IPS-20b (cell line): ENCODE measurements around the gene FAH.
"Not testable (repeated sequence)": the region's sequence is repeated elsewhere in the genome, so short reads cannot be mapped to it uniquely, and the experiment has no call there.

Source experiments
- H3K27ac ChIP-seq: one replicate; pipeline ENCODE4 v1.5.1; 2013; ENCODE audit warnings: low read length
- H3K27me3 ChIP-seq: 2 replicates; pipeline ENCODE4 v1.6.1; 2013; ENCODE audit warnings: mild to moderate bottlenecking, low read length, inconsistent platforms; ENCODE audit not compliant: insufficient read depth
- H3K36me3 ChIP-seq: 2 replicates; pipeline ENCODE4 v1.6.1; 2013; ENCODE audit warnings: low read depth, mild to moderate bottlenecking, inconsistent platforms, low read length, moderate library complexity; ENCODE audit not compliant: insufficient read depth
- H3K4me1 ChIP-seq: 2 replicates; pipeline ENCODE4 v1.6.1; 2013; ENCODE audit warnings: mild to moderate bottlenecking, control low read depth, inconsistent platforms, low read length, moderate library complexity; ENCODE audit not compliant: insufficient read depth
- H3K4me3 ChIP-seq: 2 replicates; pipeline ENCODE4 v1.5.1; 2013; ENCODE audit warnings: mild to moderate bottlenecking, low read length, inconsistent platforms
- H3K9ac ChIP-seq: 2 replicates; pipeline ENCODE4 v1.6.1; 2013; ENCODE audit warnings: low read depth, mild to moderate bottlenecking, inconsistent platforms, low read length, moderate library complexity
- H3K9me3 ChIP-seq: 2 replicates; pipeline ENCODE4 v1.6.1; 2013; ENCODE audit warnings: mild to moderate bottlenecking, low read depth, low read length, inconsistent platforms; ENCODE audit not compliant: insufficient read depth

FAH gene

GRCh38 chr15:80121546-80121945 is 31.3 kb upstream of the FAH start:
- H3K36me3 ChIP-seq, result peaks cover 53% of the 10 kb centered on the region

GRCh38 chr15:80123034-80123433 is 29.8 kb upstream of the FAH start:
- no peaks in the 10 kb centered on the region for H3K27me3 ChIP-seq
- H3K27ac ChIP-seq, result no peak overlapping the region
- H3K9me3 ChIP-seq, result no peaks in the 10 kb centered on the region
- H3K36me3 ChIP-seq, result peaks cover 56% of the 10 kb centered on the region
- H3K4me1 ChIP-seq, result no peaks in the 10 kb centered on the region
- H3K9ac ChIP-seq, result no peak overlapping the region
- H3K4me3 ChIP-seq, result no peak overlapping the region

More at GRCh38 chr15:80121546-80121945, 31.3 kb upstream of the FAH start:
- H3K9me3 ChIP-seq, result no peaks in the 10 kb centered on the region
- H3K27me3 ChIP-seq, result no peaks in the 10 kb centered on the region
- H3K4me3 ChIP-seq, result no peak overlapping the region
- no peak overlapping the region for H3K27ac ChIP-seq
- no peak overlapping the region for H3K9ac ChIP-seq
- no peaks in the 10 kb centered on the region for H3K4me1 ChIP-seq

GRCh38 chr15:80127253-80127652 is 25.5 kb upstream of the FAH start:
- H3K4me3 ChIP-seq, H3K27me3 ChIP-seq, H3K27ac ChIP-seq, H3K4me1 ChIP-seq, H3K9me3 ChIP-seq, H3K9ac ChIP-seq: not testable (repeated sequence)
- peaks cover 45% of the 10 kb centered on the region for H3K36me3 ChIP-seq

GRCh38 chr15:80127911-80128310 is 24.9 kb upstream of the FAH start:
- Histone ChIP-seq H3K4me3 (no peak overlapping the region), H3K9me3 (no peaks in the 10 kb centered on the region), H3K27ac (no peak overlapping the region), H3K9ac (no peak overlapping the region), H3K4me1 (no peaks in the 10 kb centered on the region), H3K36me3 (peaks cover 45% of the 10 kb centered on the region), H3K27me3 (no peaks in the 10 kb centered on the region)

- Histone ChIP-seq H3K4me1 (no peaks in the 10 kb centered on the region), H3K27me3 (no peaks in the 10 kb centered on the region), H3K27ac (no peak overlapping the region), H3K36me3 (peaks cover 50% of the 10 kb centered on the region), H3K9me3 (no peaks in the 10 kb centered on the region), H3K9ac (no peak overlapping the region), H3K4me3 (no peak overlapping the region)
Measured at GRCh38 chr15:80132382-80132781, 20.4 kb upstream of the FAH start.

- H3K36me3 ChIP-seq, result peaks cover 48% of the 10 kb centered on the region
- no peaks in the 10 kb centered on the region for H3K27me3 ChIP-seq
- no peak overlapping the region for H3K4me3 ChIP-seq
- no peaks in the 10 kb centered on the region for H3K4me1 ChIP-seq
- no peak overlapping the region for H3K27ac ChIP-seq
- no peaks in the 10 kb centered on the region for H3K9me3 ChIP-seq
- no peak overlapping the region for H3K9ac ChIP-seq
Measured at GRCh38 chr15:80136854-80137253, 15.9 kb upstream of the FAH start.

- Histone ChIP-seq H3K4me1 (no peaks in the 10 kb centered on the region), H3K27me3 (no peaks in the 10 kb centered on the region), H3K9ac (no peak overlapping the region), H3K27ac (no peak overlapping the region), H3K36me3 (peaks cover 30% of the 10 kb centered on the region), H3K9me3 (no peaks in the 10 kb centered on the region), H3K4me3 (no peak overlapping the region)
Measured at GRCh38 chr15:80138961-80139360, 13.8 kb upstream of the FAH start.

GRCh38 chr15:80140909-80141308 is 11.9 kb upstream of the FAH start:
- Histone ChIP-seq H3K36me3 (peaks cover 15% of the 10 kb centered on the region; the same call in 1 of the 2 replicates), H3K4me1 (no peaks in the 10 kb centered on the region), H3K4me3 (no peak overlapping the region), H3K27ac (no peak overlapping the region), H3K9me3 (no peaks in the 10 kb centered on the region), H3K27me3 (no peaks in the 10 kb centered on the region), H3K9ac (no peak overlapping the region)

- H3K27me3 ChIP-seq, result no peaks in the 10 kb centered on the region
- no peaks in the 10 kb centered on the region for H3K4me1 ChIP-seq
- H3K9me3 ChIP-seq, result no peaks in the 10 kb centered on the region
- peaks cover 7% of the 10 kb centered on the region; the same call in 1 of the 2 replicates for H3K36me3 ChIP-seq
- no peak overlapping the region for H3K27ac ChIP-seq
- H3K9ac ChIP-seq, result no peak overlapping the region
- H3K4me3 ChIP-seq, result no peak overlapping the region
Measured at GRCh38 chr15:80141916-80142598, 10.7 kb upstream of the FAH start.

GRCh38 chr15:80142646-80143045 is 10.2 kb upstream of the FAH start:
- Histone ChIP-seq H3K4me1 (no peaks in the 10 kb centered on the region), H3K9me3 (no peaks in the 10 kb centered on the region), H3K9ac (no peak overlapping the region), H3K36me3 (peaks cover under 1% of the 10 kb centered on the region; the same call in 1 of the 2 replicates), H3K27ac (no peak overlapping the region), H3K27me3 (no peaks in the 10 kb centered on the region), H3K4me3 (no peak overlapping the region)

GRCh38 chr15:80151148-80151547 is 1.7 kb upstream of the FAH start:
- Histone ChIP-seq H3K9ac (no peak overlapping the region), H3K9me3 (no peaks in the 10 kb centered on the region), H3K4me1 (peaks cover 9% of the 10 kb centered on the region), H3K27me3 (peaks cover 21% of the 10 kb centered on the region), H3K27ac (no peak overlapping the region), H3K4me3 (no peak overlapping the region), H3K36me3 (no peaks in the 10 kb centered on the region)

- peak overlapping the region; percentile 77 for H3K4me3 ChIP-seq
- H3K9me3 ChIP-seq, result no peaks in the 10 kb centered on the region
- H3K27ac ChIP-seq, result no peak overlapping the region
- no peaks in the 10 kb centered on the region for H3K36me3 ChIP-seq
- H3K9ac ChIP-seq, result peak overlapping the region; percentile 66; the same call in 1 of the 2 replicates
- H3K4me1 ChIP-seq, result peaks cover 9% of the 10 kb centered on the region
- H3K27me3 ChIP-seq, result peaks cover 21% of the 10 kb centered on the region
Measured at GRCh38 chr15:80151576-80151975, 1.2 kb upstream of the FAH start.
